Neural progenitor cell (in vitro differentiated cells): Measurements from ENCODE around the gene GP9.

Experiments
- CTCF ChIP-seq: fragments of 200-600 bp; sonication (generic); IDR thresholded peaks from 2 replicates; pipeline ENCODE4 v1.5.1; 2017; ENCODE audit warnings: antibody characterized with exemption, mild to moderate bottlenecking
- EZH2 ChIP-seq: fragments of 200-600 bp; sonication (generic); IDR thresholded peaks from 2 replicates; pipeline ENCODE4 v1.6.1; 2017; ENCODE audit warnings: antibody characterized with exemption, mild to moderate bottlenecking, moderate library complexity

GRCh38 chr3:129046732-129047552 lies 13.6 kb upstream of the GP9 start:
- TF ChIP-seq EZH2 (no peak), CTCF (no peak)
